GM19238 (cell line): ENCODE measurements around the gene CD82.
"Not testable (repeated sequence)": the region's sequence is repeated elsewhere in the genome, so short reads cannot be mapped to it uniquely, and the experiment has no call there.

Experiments used
- DNase-seq: peaks from one replicate; pipeline ENCODE4 v3.0.0; 2011; ENCODE audit warnings: low spot score; ENCODE audit not compliant: insufficient read length

CD82 gene

GRCh38 chr11:44533921-44534711 lies 31.3 kb upstream of the CD82 start:
- no peak for DNase-seq

- no peak for DNase-seq
Measured at GRCh38 chr11:44535191-44535980, 30.1 kb upstream of the CD82 start.

- no peak for DNase-seq
Measured at GRCh38 chr11:44536788-44537516, 28.5 kb upstream of the CD82 start.

- DNase-seq: no peak
Measured at GRCh38 chr11:44537679-44538078, 27.8 kb upstream of the CD82 start.

- peak; percentile 74 for DNase-seq
Measured at GRCh38 chr11:44538375-44539054, 26.9 kb upstream of the CD82 start.

GRCh38 chr11:44539971-44540370 lies 25.5 kb upstream of the CD82 start:
- no peak for DNase-seq

GRCh38 chr11:44540667-44541066 lies 24.8 kb upstream of the CD82 start:
- no peak for DNase-seq

- no peak for DNase-seq
Measured at GRCh38 chr11:44542372-44542771, 23.1 kb upstream of the CD82 start.

GRCh38 chr11:44546984-44547383 lies 18.5 kb upstream of the CD82 start:
- not testable (repeated sequence) for DNase-seq

GRCh38 chr11:44547534-44547933 lies 17.9 kb upstream of the CD82 start:
- DNase-seq: not testable (repeated sequence)

GRCh38 chr11:44548032-44548695 lies 17.3 kb upstream of the CD82 start:
- no peak for DNase-seq

GRCh38 chr11:44548961-44549749 lies 16.3 kb upstream of the CD82 start:
- not testable (repeated sequence) for DNase-seq

- DNase-seq: no peak
Measured at GRCh38 chr11:44550123-44550522, 15.3 kb upstream of the CD82 start.

GRCh38 chr11:44551456-44552139 lies 13.9 kb upstream of the CD82 start:
- no peak for DNase-seq

- DNase-seq: no peak
Measured at GRCh38 chr11:44555031-44555800, 10.2 kb upstream of the CD82 start.

- no peak for DNase-seq
Measured at GRCh38 chr11:44556735-44557409, 8.6 kb upstream of the CD82 start.

GRCh38 chr11:44557464-44557863 lies 8.0 kb upstream of the CD82 start:
- no peak for DNase-seq
